Heart left ventricle (tissue), 13 donors: Measurements from ENCODE around the gene MLN.

Source experiments
- CTCF ChIP-seq, 12 donors: fragments of 200-600 bp; sonication (generic) in 4 of 12; IDR thresholded peaks; one replicate each; pipeline versions ENCODE4 v1.5.0 to v1.8.0; 2018 to 2022; ENCODE audit warnings: antibody characterized with exemption in 12 of 12, mild to moderate bottlenecking in 5 of 12
- POLR2A ChIP-seq, 2 donors: fragments of 450-650 bp; IDR thresholded peaks; one replicate each; pipeline ENCODE4 v1.6.1; 2017; ENCODE audit warnings: antibody characterized with exemption in 2 of 2, mild to moderate bottlenecking in 2 of 2, moderate library complexity in 2 of 2
- donor health status: ischemic (EF 13 %, LVEDD 7.1; RV severe dilation, severe dysfunction).
- donor health status: DM: no; HTN: yes; CAD: no.
- donor health status: DM: no; HTN: no; CAD: no.
- donor health status: ischemic (EF 25% LVEDD 6.9; RV normal size, moderate dysfunction).
- donor health status: ischemic (EF 25% LVEDD 5.7; RV mildly dilated, moderate dysfunction).
- donor health status: ischemic (EF 35%, LVEDD 5.7; RV mildly dilated, moderate dysfunction).
- donor health status: nonischemic (EF 11% LVEDD 7.7; RV severe dilation, severe dysfunction).
- donor health status: DM: yes; HTN: yes; CAD: no.
- donor health status: PGD.
- donor health status: ischemic (EF 29% LVEDD 5.4; RV normal size, mild dysfunction).
- donor health status: nonischemic (EF 23%, LVEDD 6.1; RV moderate dilation, normal function).

DNA sequence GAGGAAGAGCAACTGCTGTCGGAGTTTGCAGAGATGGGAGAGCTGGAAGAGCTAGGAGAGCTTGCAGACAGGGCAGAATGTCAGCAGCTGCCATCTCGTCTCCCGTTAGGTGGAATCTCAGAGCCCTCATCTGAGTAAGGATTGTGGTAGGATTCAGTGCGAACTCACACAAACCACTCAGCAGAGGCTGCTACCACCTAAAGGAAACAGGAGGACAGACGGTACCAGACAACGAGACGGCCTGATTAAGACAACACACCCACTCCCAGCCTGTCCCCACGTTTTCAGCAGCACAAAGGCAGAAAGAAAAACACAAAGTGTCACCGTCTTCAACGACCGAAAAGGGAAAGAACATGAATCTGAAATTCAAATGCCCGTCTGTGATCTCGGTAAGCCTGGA is 19.0 kb downstream of the MLN start:
- TF ChIP-seq POLR2A (IDR thresholded peaks at IDR 0.05) (no peak), CTCF (IDR thresholded peaks at IDR 0.05) (no peak)
